Activated CD4-positive, CD25-positive, alpha-beta regulatory T cell (primary cell): ENCODE results near the gene RDH11.
"Not testable (repeated sequence)": the region's sequence is repeated elsewhere in the genome, so short reads cannot be mapped to it uniquely, and the experiment has no call there.

Experiments
- DNase-seq, 4 experiments: peaks; one replicate each; lab custom pipeline; 2025; lab: John Stamatoyannopoulos, UW

RDH11 gene

GRCh38 chr14:67704484-67705089 lies 9.0 kb upstream of the RDH11 start:
- DNase-seq, result no peak

GRCh38 chr14:67703997-67704396 lies 8.4 kb upstream of the RDH11 start:
- DNase-seq, result no peak

- not testable (repeated sequence) for DNase-seq
Observed at GRCh38 chr14:67701492-67701891, 5.9 kb upstream of the RDH11 start, which contains the start of gene RDH12. Gene RDH12, plus strand, starts transcription at chr14:67701886. Its CDS starts 20,757 bp downstream, at chr14:67722643.

GRCh38 chr14:67698179-67698578 lies 2.6 kb upstream of the RDH11 start:
- no peak for DNase-seq

- DNase-seq, result no peak
Observed at GRCh38 chr14:67697006-67697405, 1.4 kb upstream of the RDH11 start.

GRCh38 chr14:67694791-67695393 lies 672 bp downstream of the RDH11 start:
- DNase-seq, result peak; percentile 10 to 46 (median 21)

- DNase-seq, result no peak
Observed at GRCh38 chr14:67690011-67690410, 5.6 kb downstream of the RDH11 start.

- DNase-seq, result no peak
Observed at GRCh38 chr14:67683842-67684241, 11.7 kb downstream of the RDH11 start.

- DNase-seq, result no peak
Observed at GRCh38 chr14:67680941-67681340, 14.6 kb downstream of the RDH11 start.

GRCh38 chr14:67680121-67680602 lies 15.4 kb downstream of the RDH11 start:
- DNase-seq, result no peak

GRCh38 chr14:67679006-67679405 lies 16.6 kb downstream of the RDH11 start:
- DNase-seq, result no peak

GRCh38 chr14:67675219-67675582 lies 20.4 kb downstream of the RDH11 start:
- DNase-seq, result no peak

GRCh38 chr14:67674480-67675218 lies 20.9 kb downstream of the RDH11 start, which contains the start of gene VTI1B:
Gene VTI1B, minus strand, starts transcription at chr14:67674632. Its CDS starts 143 bp downstream, at chr14:67674489.
- peak; percentile 61 to 72 (median 70) for DNase-seq

GRCh38 chr14:67674139-67674479 lies 21.5 kb downstream of the RDH11 start:
- peak in 3 of 4 experiments; percentile 9 to 28 (median 17) for DNase-seq

GRCh38 chr14:67673451-67673850 lies 22.1 kb downstream of the RDH11 start:
- no peak for DNase-seq

- DNase-seq, result no peak
Observed at GRCh38 chr14:67668559-67668958, 27.0 kb downstream of the RDH11 start.

GRCh38 chr14:67666750-67667449 lies 28.7 kb downstream of the RDH11 start:
- DNase-seq, result no peak

- no peak for DNase-seq
Observed at GRCh38 chr14:67665868-67666267, 29.7 kb downstream of the RDH11 start.

GRCh38 chr14:67663633-67664032 lies 31.9 kb downstream of the RDH11 start:
- DNase-seq, result no peak

- no peak for DNase-seq
Observed at GRCh38 chr14:67653651-67654280, 41.8 kb downstream of the RDH11 start.

GRCh38 chr14:67652189-67652588 lies 43.4 kb downstream of the RDH11 start:
- DNase-seq, result no peak

- no peak for DNase-seq
Observed at GRCh38 chr14:67650694-67651093, 44.9 kb downstream of the RDH11 start.
